Activated CD4-positive, alpha-beta T cell treated with anti-CD3 and anti-CD28 coated beads for 24 hours (primary cell): ENCODE data around the gene YPEL1.

Experiments
- DNase-seq, 2 donors: peaks; one replicate each; pipeline ENCODE4 v3.0.0-alpha.2; 2020; ENCODE audit warnings: low read depth in 2 of 2

YPEL1 gene

GRCh38 chr22:21657020-21657359, 78.6 kb downstream of the YPEL1 start:
- no peak for DNase-seq

- no peak for DNase-seq
Observed at GRCh38 chr22:21652547-21653545, 82.7 kb downstream of the YPEL1 start.

- DNase-seq = peak; percentile 69 to 84
Observed at GRCh38 chr22:21652010-21652546, 83.5 kb downstream of the YPEL1 start.

- DNase-seq = no peak
Observed at GRCh38 chr22:21651521-21652009, 84.0 kb downstream of the YPEL1 start.

GRCh38 chr22:21650823-21651520, 84.6 kb downstream of the YPEL1 start:
- DNase-seq = no peak

GRCh38 chr22:21650280-21650679, 85.3 kb downstream of the YPEL1 start:
- no peak for DNase-seq
